CD14-positive monocyte (primary cell): ENCODE data around the gene SCAMP3. TPM values are rescaled to one million over a fixed set of nuclear protein-coding genes. Genes with fewer than 3 reads are reported as not detected.

Experiments
- DNase-seq, 3 donors: peaks; one replicate each; pipeline ENCODE4 v3.0.0-alpha.2; 2011 to 2022
- H2AFZ ChIP-seq: 2 replicates; pipeline ENCODE4 v1.6.0; 2012; ENCODE audit warnings: mild to moderate bottlenecking, low read depth, low read length, inconsistent platforms; ENCODE audit not compliant: insufficient read depth, poor library complexity, severe bottlenecking
- H3K27ac ChIP-seq, 2 donors: 1 replicate in 1 of 2; 2 replicates in 1 of 2; pipeline ENCODE4 v1.5.1; 2012 to 2013; ENCODE audit warnings: low read length in 2 of 2, control low read depth in 1 of 2, inconsistent platforms in 1 of 2, low read depth in 1 of 2, mild to moderate bottlenecking in 1 of 2
- H3K27me3 ChIP-seq, 2 donors: one replicate each; pipeline versions ENCODE4 v1.6.0 to v1.6.1; 2011 to 2013; ENCODE audit warnings: low read length in 2 of 2; ENCODE audit not compliant: control insufficient read depth in 2 of 2, insufficient read depth in 2 of 2
- H3K36me3 ChIP-seq, 2 donors: replicated peaks in 1 of 2; 1 replicate in 1 of 2; 2 replicates in 1 of 2; pipeline versions ENCODE4 v1.5.1 to v1.6.1; 2012 to 2013; ENCODE audit warnings: low read length in 2 of 2, control low read depth in 1 of 2, inconsistent platforms in 1 of 2, mild to moderate bottlenecking in 1 of 2; ENCODE audit not compliant: insufficient read depth in 2 of 2, control insufficient read depth in 1 of 2
- H3K4me1 ChIP-seq, 2 donors: 1 replicate in 1 of 2; 2 replicates in 1 of 2; pipeline versions ENCODE4 v1.5.1 to v1.6.1; 2012 to 2013; ENCODE audit warnings: low read length in 2 of 2, control low read depth in 1 of 2, inconsistent platforms in 1 of 2, mild to moderate bottlenecking in 1 of 2, moderate library complexity in 1 of 2; ENCODE audit not compliant: insufficient read depth in 2 of 2, control insufficient read depth in 1 of 2
- H3K4me2 ChIP-seq: replicated peaks from 2 replicates; pipeline ENCODE3; 2012; ENCODE audit warnings: low read length, moderate library complexity, mild to moderate bottlenecking; ENCODE audit not compliant: poor library complexity, severe bottlenecking; ENCODE audit errors: extremely low read depth
- H3K4me3 ChIP-seq, 3 experiments: fragments of 200-600 bp in 1 of 3; sonication (generic) in 1 of 3; replicated peaks in 1 of 3; 1 replicate in 2 of 3; 2 replicates in 1 of 3; pipeline ENCODE4 v1.5.1; 2011 to 2013; ENCODE audit warnings: low read length in 3 of 3, mild to moderate bottlenecking in 3 of 3, control low read depth in 2 of 3, low read depth in 2 of 3, inconsistent platforms in 1 of 3, moderate library complexity in 1 of 3
- H3K79me2 ChIP-seq: 2 replicates; pipeline ENCODE4 v1.6.0; 2012; ENCODE audit warnings: mild to moderate bottlenecking, control low read depth, inconsistent platforms, low read length, moderate library complexity; ENCODE audit not compliant: insufficient read depth
- H3K9ac ChIP-seq: 2 replicates; pipeline ENCODE4 v1.6.0; 2017; ENCODE audit warnings: low read length, mild to moderate bottlenecking; ENCODE audit not compliant: insufficient read depth, poor library complexity, severe bottlenecking
- H3K9me3 ChIP-seq, 2 donors: replicated peaks in 1 of 2; 1 replicate in 1 of 2; 2 replicates in 1 of 2; pipeline versions ENCODE4 v1.5.1 to v1.6.1; 2012 to 2013; ENCODE audit warnings: low read length in 2 of 2, control low read depth in 1 of 2; ENCODE audit not compliant: control insufficient read depth in 1 of 2, insufficient read depth in 1 of 2
- H4K20me1 ChIP-seq: 2 replicates; pipeline ENCODE4 v1.6.0; 2012; ENCODE audit warnings: mild to moderate bottlenecking, low read length, control low read depth, moderate library complexity; ENCODE audit not compliant: insufficient read depth
- H3K27ac Mint-ChIP-seq, 7 donors: one replicate each; pipeline ENCODE4 v1.8.0; 2020; ENCODE audit warnings: mild to moderate bottlenecking in 7 of 7, mixed read lengths in 7 of 7, moderate library complexity in 6 of 7, inconsistent platforms in 2 of 7
- H3K27me3 Mint-ChIP-seq, 3 donors: one replicate each; pipeline ENCODE4 v1.8.0; 2021 to 2022; ENCODE audit warnings: low read depth in 3 of 3, mild to moderate bottlenecking in 3 of 3, mixed read lengths in 3 of 3, moderate library complexity in 3 of 3, inconsistent platforms in 1 of 3
- H3K36me3 Mint-ChIP-seq, 2 donors: one replicate each; pipeline ENCODE4 v1.8.0; 2020; ENCODE audit warnings: mixed read lengths in 2 of 2, inconsistent platforms in 1 of 2, mild to moderate bottlenecking in 1 of 2
- H3K4me1 Mint-ChIP-seq: one replicate; pipeline ENCODE4 v1.8.0; 2020; ENCODE audit warnings: mild to moderate bottlenecking, mixed read lengths
- H3K4me3 Mint-ChIP-seq, 2 donors: one replicate each; pipeline ENCODE4 v1.8.0; 2020; ENCODE audit warnings: mild to moderate bottlenecking in 2 of 2, mixed read lengths in 2 of 2, moderate library complexity in 1 of 2
- H3K9me3 Mint-ChIP-seq, 7 donors: one replicate each; pipeline ENCODE4 v1.8.0; 2020 to 2022; ENCODE audit warnings: mixed read lengths in 7 of 7, mild to moderate bottlenecking in 6 of 7, moderate library complexity in 6 of 7, inconsistent platforms in 2 of 7
- WGBS: methylation state at CpG from one replicate; pipeline ENCODE4 v1.1.5; 2013; ENCODE audit warnings: missing lambda C conversion rate; ENCODE audit not compliant: insufficient coverage; 5-methylcytosine and 5-hydroxymethylcytosine counted together
- intact Hi-C, 2 donors: fragments of 100-400 bp; cut with micrococcal nuclease; formaldehyde crosslinking; loops; one replicate each; pipeline versions ENCODE4 v1.15.0 to v1.15.1; 2023
- polyA plus RNA-seq, 3 donors: library from polyadenylated mRNA; depleted of rRNA in 1 of 3; unstranded in 2 of 3; stranded (reverse) in 1 of 3; fragments of 300-500 nt in 2 of 3; fragments of >200 nt in 1 of 3; fragmentation: Illumina TruSeq in 2 of 3; gene quantifications; 1 replicate in 2 of 3; 2 replicates in 1 of 3; pipeline ENCODE4 v1.2.3, GENCODE V29; 2012 to 2021
- TF ChIP-seq, protein P1 (sequence below): fragments of 200-600 bp; IDR thresholded peaks from one replicate; pipeline ENCODE4 v1.8.0; 2022; ENCODE audit warnings: antibody characterized with exemption, mild to moderate bottlenecking

Gene SCAMP3
- polyA plus RNA-seq, 3 donors = 54.9 to 69.8 (median 64.9) TPM

DNA sequence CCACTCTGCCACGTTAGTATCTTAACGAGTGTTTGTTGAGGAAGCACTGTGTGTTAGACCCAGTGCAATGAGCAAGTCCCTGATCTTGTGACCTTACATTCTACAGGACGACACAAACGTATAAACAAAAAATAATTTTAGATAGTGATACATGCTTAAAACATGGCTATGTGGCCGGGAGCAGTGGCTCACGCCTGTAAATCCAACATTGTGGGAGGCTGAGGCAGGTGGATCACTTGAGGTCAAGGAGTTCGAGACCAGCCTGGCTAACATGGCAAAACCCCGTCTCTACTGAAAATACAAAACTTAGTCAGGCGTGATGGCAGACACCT lies 34.1 kb downstream of the SCAMP3 start:
- Mint-ChIP-seq H3K36me3 (no peaks in the 10 kb centered on the region), H3K4me3 (peak overlapping the region; percentile 80 to 90), H3K9me3 (peaks cover 0 to 2% (median 0%) of the 10 kb centered on the region in 7 donors), H3K27me3 (peaks cover 2 to 8% (median 4%) of the 10 kb centered on the region in 3 donors), H3K27ac (peak overlapping the region in 6 of 7 donors; percentile 86 to 95 (median 92)), H3K4me1 (peaks cover 41% of the 10 kb centered on the region)
- Histone ChIP-seq H4K20me1 (no peaks in the 10 kb centered on the region), H3K27me3 (no peaks in the 10 kb centered on the region), H3K4me3 (peak overlapping the region; percentile 44 to 87 (median 62)), H3K27ac (peak overlapping the region in 1 of 2 donors; percentile 80), H3K9me3 (no peaks in the 10 kb centered on the region), H2AFZ (peak overlapping the region; percentile 80), H3K36me3 (no peaks in the 10 kb centered on the region), H3K79me2 (peaks cover 18% of the 10 kb centered on the region), H3K4me2 (peak overlapping the region; percentile 98), H3K4me1 (peaks cover 48 to 51% of the 10 kb centered on the region in 2 donors), H3K9ac (peak overlapping the region; percentile 55)
- no peak for DNase-seq
- WGBS = 92% methylated on average over 3 of the region's 9 CpGs
- intact Hi-C loops = no loop called here
- TF ChIP-seq, protein P1, sequence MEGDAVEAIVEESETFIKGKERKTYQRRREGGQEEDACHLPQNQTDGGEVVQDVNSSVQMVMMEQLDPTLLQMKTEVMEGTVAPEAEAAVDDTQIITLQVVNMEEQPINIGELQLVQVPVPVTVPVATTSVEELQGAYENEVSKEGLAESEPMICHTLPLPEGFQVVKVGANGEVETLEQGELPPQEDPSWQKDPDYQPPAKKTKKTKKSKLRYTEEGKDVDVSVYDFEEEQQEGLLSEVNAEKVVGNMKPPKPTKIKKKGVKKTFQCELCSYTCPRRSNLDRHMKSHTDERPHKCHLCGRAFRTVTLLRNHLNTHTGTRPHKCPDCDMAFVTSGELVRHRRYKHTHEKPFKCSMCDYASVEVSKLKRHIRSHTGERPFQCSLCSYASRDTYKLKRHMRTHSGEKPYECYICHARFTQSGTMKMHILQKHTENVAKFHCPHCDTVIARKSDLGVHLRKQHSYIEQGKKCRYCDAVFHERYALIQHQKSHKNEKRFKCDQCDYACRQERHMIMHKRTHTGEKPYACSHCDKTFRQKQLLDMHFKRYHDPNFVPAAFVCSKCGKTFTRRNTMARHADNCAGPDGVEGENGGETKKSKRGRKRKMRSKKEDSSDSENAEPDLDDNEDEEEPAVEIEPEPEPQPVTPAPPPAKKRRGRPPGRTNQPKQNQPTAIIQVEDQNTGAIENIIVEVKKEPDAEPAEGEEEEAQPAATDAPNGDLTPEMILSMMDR = no peak

DNA sequence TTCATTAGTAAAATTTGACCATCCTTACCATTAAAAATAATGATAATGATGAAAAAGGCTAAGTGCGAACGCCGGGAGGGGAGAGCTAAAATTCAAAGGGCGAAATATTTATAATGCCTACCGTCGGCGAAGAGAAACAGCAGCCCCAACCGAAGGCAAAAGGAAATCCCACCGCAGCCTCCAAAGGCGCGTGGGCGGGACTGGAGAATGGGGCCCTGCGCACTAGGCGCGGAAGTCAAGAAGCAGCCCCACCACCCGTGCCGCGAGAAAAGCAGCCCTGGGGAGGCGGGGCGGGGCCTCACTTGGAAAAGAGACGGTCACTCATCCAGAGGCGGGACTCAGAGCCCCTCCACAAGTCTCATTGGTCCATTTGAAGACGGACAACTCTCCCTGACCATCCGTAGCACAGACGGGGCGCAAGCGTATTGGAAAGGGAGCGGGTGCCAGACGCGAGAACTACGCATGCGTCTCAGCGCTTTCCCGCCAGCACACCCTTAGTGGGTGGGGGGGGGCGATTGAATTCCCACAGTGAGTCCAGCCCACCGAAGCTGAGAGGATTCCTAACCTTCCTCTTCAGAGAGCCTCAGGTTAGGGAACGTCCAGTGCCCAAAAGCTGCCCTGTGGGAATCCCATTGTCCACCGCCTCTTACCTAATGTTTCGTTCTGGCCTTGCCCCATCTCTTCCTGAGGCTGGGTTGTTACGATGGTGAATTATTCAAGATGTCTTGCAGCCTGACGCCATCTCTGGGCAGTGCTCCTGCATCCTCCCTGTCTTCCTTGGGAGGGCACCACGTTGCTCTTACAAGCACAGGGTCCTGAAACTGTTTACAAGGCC lies 34.7 kb downstream of the SCAMP3 start:
- H3K9ac ChIP-seq = peak overlapping the region; percentile 55
- H3K4me3 Mint-ChIP-seq = peak overlapping the region; percentile 80 to 90
- TF ChIP-seq, protein P1 = no peak
- peaks cover 44% of the 10 kb centered on the region for H3K4me1 Mint-ChIP-seq
- H2AFZ ChIP-seq = peak overlapping the region; percentile 80
- H4K20me1 ChIP-seq = no peaks in the 10 kb centered on the region
- peak; percentile 95 to 97 (median 97) for DNase-seq
- H3K79me2 ChIP-seq = peaks cover 18% of the 10 kb centered on the region
- peaks cover 54 to 57% of the 10 kb centered on the region in 2 donors for H3K4me1 ChIP-seq
- H3K27ac Mint-ChIP-seq = peak overlapping the region; percentile 89 to 95 (median 93)
- no peaks in the 10 kb centered on the region for H3K9me3 Mint-ChIP-seq
- peak overlapping the region; percentile 58 to 80 for H3K27ac ChIP-seq
- 0% methylated on average over 23 of the region's 42 CpGs for WGBS
- peaks cover 2 to 8% (median 4%) of the 10 kb centered on the region in 3 donors for H3K27me3 Mint-ChIP-seq
- H3K36me3 Mint-ChIP-seq = no peaks in the 10 kb centered on the region
- no peaks in the 10 kb centered on the region for H3K27me3 ChIP-seq
- intact Hi-C loops = loop anchor here in 1 of 2 donors (2.0 kb wide), 1 partner anchor 21 kb away; the partner anchor contains the start of gene THBS3
- H3K9me3 ChIP-seq = no peaks in the 10 kb centered on the region
- H3K4me2 ChIP-seq = peak overlapping the region; percentile 98
- no peaks in the 10 kb centered on the region for H3K36me3 ChIP-seq
- H3K4me3 ChIP-seq = peak overlapping the region; percentile 62 to 87 (median 68)
